Muscle layer of duodenum (tissue), 2 donors: ENCODE results near the gene BCL2A1.

Experiments used
- H3K27ac ChIP-seq: one replicate; pipeline ENCODE4 v1.7.0; 2013; ENCODE audit warnings: mild to moderate bottlenecking, low read length
- H3K27me3 ChIP-seq: one replicate; pipeline ENCODE4 v1.7.0; 2013; ENCODE audit warnings: low read depth, mild to moderate bottlenecking, control low read depth, low read length
- H3K36me3 ChIP-seq, 2 donors: one replicate each; pipeline ENCODE4 v1.7.0; 2013; ENCODE audit warnings: low read length in 2 of 2, control low read depth in 1 of 2, mild to moderate bottlenecking in 1 of 2; ENCODE audit not compliant: insufficient read depth in 2 of 2, control insufficient read depth in 1 of 2
- H3K4me1 ChIP-seq, 2 donors: one replicate each; pipeline ENCODE4 v1.7.0; 2013; ENCODE audit warnings: low read length in 2 of 2, mild to moderate bottlenecking in 2 of 2, control low read depth in 1 of 2, moderate library complexity in 1 of 2; ENCODE audit not compliant: insufficient read depth in 2 of 2, control insufficient read depth in 1 of 2
- H3K4me3 ChIP-seq, 2 donors: one replicate each; pipeline ENCODE4 v1.7.0; 2013; ENCODE audit warnings: low read length in 2 of 2, low read depth in 1 of 2, mild to moderate bottlenecking in 1 of 2
- H3K9me3 ChIP-seq, 2 donors: one replicate each; pipeline ENCODE4 v1.7.0; 2013; ENCODE audit warnings: low read length in 2 of 2, control low read depth in 1 of 2, mild to moderate bottlenecking in 1 of 2; ENCODE audit not compliant: control insufficient read depth in 1 of 2
- donor health status: healthy.

BCL2A1 gene

DNA sequence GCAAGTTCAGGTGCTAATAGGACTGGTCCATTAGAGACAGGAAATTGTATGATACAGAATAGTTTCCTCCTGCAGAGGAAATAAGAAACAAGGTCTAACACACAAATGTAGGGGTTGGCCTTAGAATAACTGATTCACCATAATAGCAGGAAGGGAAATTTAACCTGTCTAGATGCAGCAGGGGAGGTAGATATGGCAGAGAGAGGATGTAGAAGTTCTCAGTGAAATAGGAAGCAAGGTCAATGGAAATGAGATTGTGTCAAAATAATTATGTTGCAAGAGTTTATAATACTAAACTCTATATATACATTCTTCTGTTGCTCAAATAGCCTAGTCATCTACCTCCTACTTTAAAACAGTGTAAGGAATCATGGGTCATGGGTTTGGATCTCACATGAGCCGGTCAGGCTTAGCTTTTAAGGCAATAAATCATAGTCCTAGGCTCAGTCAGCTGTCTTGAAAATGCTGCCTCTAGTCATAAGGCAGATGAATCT is 17.0 kb downstream of the BCL2A1 start:
- no peaks in the 10 kb centered on the region for H3K36me3 ChIP-seq
- no peak overlapping the region for H3K27ac ChIP-seq
- no peak overlapping the region for H3K4me3 ChIP-seq
- H3K9me3 ChIP-seq = no peaks in the 10 kb centered on the region
- no peaks in the 10 kb centered on the region for H3K4me1 ChIP-seq
- H3K27me3 ChIP-seq = no peaks in the 10 kb centered on the region

DNA sequence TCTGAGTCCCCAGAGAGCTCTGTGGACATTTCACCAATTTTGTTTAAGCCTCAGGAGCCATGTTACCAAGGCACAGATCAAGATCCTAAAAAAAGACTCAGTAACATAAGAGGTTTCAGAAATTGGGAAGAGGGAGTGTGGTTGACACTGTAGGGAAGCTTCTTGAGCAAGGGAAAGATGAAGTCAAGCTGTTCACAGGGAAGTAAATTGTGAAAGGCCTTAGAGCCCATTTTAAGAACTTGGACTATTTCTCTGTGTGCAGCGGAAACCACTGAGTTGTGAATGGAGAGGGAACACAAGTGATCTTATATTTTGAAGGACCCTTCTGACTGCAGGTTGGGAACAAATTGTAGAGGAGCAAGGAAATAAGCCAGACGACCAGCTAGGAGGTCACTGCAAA is 18.7 kb downstream of the BCL2A1 start:
- no peaks in the 10 kb centered on the region for H3K36me3 ChIP-seq
- H3K9me3 ChIP-seq = no peaks in the 10 kb centered on the region
- H3K4me1 ChIP-seq = no peaks in the 10 kb centered on the region
- no peak overlapping the region for H3K4me3 ChIP-seq
- H3K27me3 ChIP-seq = no peaks in the 10 kb centered on the region
- no peak overlapping the region for H3K27ac ChIP-seq

- no peak overlapping the region for H3K27ac ChIP-seq
- H3K9me3 ChIP-seq = no peaks in the 10 kb centered on the region
- H3K36me3 ChIP-seq = no peaks in the 10 kb centered on the region
- no peaks in the 10 kb centered on the region for H3K4me1 ChIP-seq
- H3K4me3 ChIP-seq = no peak overlapping the region
- H3K27me3 ChIP-seq = no peaks in the 10 kb centered on the region
Observed at GRCh38 chr15:79950247-79950646, 20.7 kb downstream of the BCL2A1 start.

DNA sequence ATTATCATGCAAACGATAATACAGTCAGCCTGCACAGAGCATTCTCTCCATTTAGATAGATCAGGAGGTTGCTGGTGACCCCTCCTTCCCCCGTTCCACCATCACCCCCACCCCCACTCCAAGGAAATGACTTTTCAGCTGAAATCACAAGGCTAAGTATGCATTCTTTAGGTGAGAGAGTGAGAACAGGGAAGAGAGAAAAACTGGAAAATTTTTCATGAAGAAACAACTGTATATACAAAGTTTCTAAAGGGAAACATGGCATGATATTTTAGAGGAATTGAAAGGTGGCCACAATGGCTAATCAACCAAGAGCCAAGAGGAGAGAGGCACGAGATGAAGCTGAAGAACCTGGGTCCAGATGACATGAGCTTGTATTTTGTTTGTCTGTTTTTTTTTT is 22.2 kb downstream of the BCL2A1 start:
- Histone ChIP-seq H3K36me3 (no peaks in the 10 kb centered on the region), H3K9me3 (no peaks in the 10 kb centered on the region), H3K4me1 (no peaks in the 10 kb centered on the region), H3K4me3 (no peak overlapping the region), H3K27ac (no peak overlapping the region), H3K27me3 (no peaks in the 10 kb centered on the region)

DNA sequence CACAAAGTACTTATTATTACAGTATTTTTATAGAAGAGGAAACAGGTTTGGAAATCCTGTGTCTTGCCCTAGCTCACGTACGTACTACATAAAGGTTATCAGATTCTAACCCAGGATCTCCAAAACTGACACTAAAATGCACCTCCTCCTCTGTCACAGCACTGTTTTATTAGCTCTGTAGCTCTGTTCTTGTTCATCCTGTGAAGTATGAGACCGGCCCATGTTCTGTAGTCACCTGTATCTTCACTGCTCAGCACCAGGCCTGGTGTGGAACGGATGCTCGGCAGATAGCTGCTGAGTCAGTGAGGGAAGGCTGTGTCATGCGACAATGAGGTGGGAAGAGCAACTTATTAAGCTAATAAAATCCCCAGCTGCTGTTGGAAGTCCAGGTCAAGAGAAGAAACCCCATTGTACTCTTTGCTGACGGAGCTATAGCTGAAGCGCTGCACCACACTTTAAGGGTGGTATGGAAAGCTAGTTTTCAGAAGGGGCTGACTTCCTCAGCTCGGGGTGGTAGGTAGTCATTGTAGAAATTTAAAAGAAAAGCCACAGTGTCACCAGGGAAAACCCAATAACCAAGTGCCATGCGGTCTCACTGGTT is 22.8 kb downstream of the BCL2A1 start:
- Histone ChIP-seq H3K27me3 (no peaks in the 10 kb centered on the region), H3K9me3 (no peaks in the 10 kb centered on the region), H3K4me1 (no peaks in the 10 kb centered on the region), H3K27ac (no peak overlapping the region), H3K36me3 (no peaks in the 10 kb centered on the region), H3K4me3 (no peak overlapping the region)

- Histone ChIP-seq H3K36me3 (no peaks in the 10 kb centered on the region), H3K27ac (no peak overlapping the region), H3K4me1 (no peaks in the 10 kb centered on the region)
Observed at GRCh38 chr15:79947009-79947408, 24.0 kb downstream of the BCL2A1 start.

DNA sequence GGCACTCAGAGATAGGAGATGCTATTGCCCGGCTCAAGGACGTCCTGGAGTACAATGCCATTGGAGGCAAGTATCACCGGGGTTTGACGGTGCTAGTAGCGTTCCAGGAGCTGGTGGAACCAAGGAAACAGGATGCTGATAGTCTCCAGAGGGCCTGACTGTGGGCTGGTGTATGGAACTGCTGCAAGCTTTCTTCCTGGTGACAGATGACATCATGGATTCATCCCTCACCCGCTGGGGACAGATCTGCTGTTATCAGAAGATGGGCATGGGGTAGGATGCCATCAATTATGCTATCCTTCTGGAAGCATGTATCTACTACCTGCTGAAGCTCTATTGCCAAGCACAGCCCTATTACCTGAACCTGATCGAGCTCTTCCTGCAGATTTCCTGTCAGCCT is 26.4 kb downstream of the BCL2A1 start:
- Histone ChIP-seq H3K36me3 (no peaks in the 10 kb centered on the region), H3K4me1 (no peaks in the 10 kb centered on the region), H3K9me3 (no peaks in the 10 kb centered on the region), H3K4me3 (no peak overlapping the region), H3K27ac (no peak overlapping the region), H3K27me3 (no peaks in the 10 kb centered on the region)

More at GRCh38 chr15:79947009-79947408, 24.0 kb downstream of the BCL2A1 start:
- Histone ChIP-seq H3K4me3 (no peak overlapping the region), H3K9me3 (no peaks in the 10 kb centered on the region), H3K27me3 (no peaks in the 10 kb centered on the region)

GRCh38 chr15:79943820-79944219 is 27.2 kb downstream of the BCL2A1 start:
- Histone ChIP-seq H3K27me3 (no peaks in the 10 kb centered on the region), H3K4me3 (no peak overlapping the region), H3K9me3 (no peaks in the 10 kb centered on the region), H3K4me1 (no peaks in the 10 kb centered on the region), H3K27ac (no peak overlapping the region), H3K36me3 (no peaks in the 10 kb centered on the region)

GRCh38 chr15:79942741-79943481 is 28.1 kb downstream of the BCL2A1 start:
- Histone ChIP-seq H3K27me3 (no peaks in the 10 kb centered on the region), H3K27ac (no peak overlapping the region), H3K4me1 (no peaks in the 10 kb centered on the region), H3K36me3 (no peaks in the 10 kb centered on the region), H3K9me3 (no peaks in the 10 kb centered on the region), H3K4me3 (no peak overlapping the region)

DNA sequence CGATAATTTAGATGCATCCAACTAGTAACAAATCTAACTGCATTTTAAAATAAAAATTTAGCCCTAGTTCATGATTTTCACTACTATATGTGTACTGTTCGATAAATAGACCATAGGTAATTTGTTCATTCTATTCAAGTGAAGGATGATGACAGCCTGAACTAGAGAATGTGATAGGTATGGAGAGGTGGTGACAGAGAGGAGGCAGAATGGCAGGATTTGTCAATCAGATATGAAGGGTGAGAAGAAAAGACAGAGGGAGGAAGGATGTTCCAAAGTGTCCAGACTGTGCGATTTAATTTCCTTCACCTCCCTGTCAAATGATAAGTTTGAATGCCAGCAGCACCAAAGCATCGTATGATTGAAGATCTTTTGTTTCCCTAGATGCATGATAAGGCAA is 31.6 kb downstream of the BCL2A1 start:
- Histone ChIP-seq H3K4me1 (no peaks in the 10 kb centered on the region), H3K9me3 (no peaks in the 10 kb centered on the region), H3K27me3 (no peaks in the 10 kb centered on the region), H3K36me3 (no peaks in the 10 kb centered on the region), H3K4me3 (no peak overlapping the region), H3K27ac (no peak overlapping the region)

DNA sequence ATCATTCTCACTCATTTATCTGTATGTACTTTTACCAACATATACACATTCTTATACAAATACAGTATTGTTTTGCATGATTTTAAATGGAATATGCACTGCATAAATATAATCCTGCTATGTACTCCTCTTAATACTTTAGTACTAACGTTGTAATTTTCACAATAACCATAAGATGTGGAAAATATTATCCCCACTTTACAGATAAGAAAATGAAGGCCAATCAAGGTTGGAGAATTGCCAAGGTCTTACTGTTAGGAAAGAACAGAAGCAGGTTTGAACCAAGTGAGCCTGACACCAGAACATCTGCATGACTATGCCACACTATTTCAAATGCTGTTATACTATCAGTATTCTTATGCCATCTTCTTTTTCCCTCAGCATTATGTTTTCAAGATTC is 32.9 kb downstream of the BCL2A1 start:
- Histone ChIP-seq H3K27me3 (no peaks in the 10 kb centered on the region), H3K9me3 (no peaks in the 10 kb centered on the region), H3K4me1 (no peaks in the 10 kb centered on the region), H3K27ac (no peak overlapping the region), H3K4me3 (no peak overlapping the region), H3K36me3 (no peaks in the 10 kb centered on the region)
